HG02678 (cell line): ENCODE data around the gene KIFC3.
A peak's percentile ranks its signal among the peaks of the same experiment; 100 is the strongest.

Experiments
- ATAC-seq: cut with Tn5 transposase; IDR thresholded peaks from one replicate; pipeline ENCODE4 v1.9.1; 2021; ENCODE audit warnings: mild to moderate bottlenecking, moderate library complexity; ENCODE audit not compliant: unreplicated experiment

Gene KIFC3

DNA sequence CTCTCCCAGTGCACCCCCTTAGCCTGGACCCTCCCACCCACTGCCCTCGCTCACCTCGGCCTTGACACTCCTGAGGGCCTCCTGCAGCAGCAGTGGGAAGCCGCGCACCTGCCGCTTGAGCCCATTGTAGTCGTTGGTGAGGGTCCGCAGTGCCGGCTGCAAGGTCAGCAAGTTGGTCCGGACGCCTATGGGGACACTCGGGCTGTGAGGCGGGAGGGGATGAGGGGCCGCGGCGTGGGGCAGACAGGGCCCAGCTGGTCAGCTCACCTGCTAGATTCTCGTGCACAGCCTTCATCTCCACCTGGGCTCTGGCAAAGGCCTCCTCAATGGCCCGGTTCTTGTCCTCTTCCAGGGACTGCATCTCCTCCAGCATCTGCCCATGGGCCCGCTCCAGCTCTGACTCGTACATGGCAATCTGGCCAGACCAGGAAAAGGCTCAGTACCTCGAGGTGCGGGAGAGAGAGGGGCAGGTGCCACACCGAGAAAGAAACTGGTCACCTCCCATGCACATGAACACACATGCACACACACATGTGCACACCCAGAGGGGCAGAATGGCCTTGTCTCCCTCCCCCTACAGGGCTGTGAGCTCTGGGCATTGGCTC is 32.6 kb downstream of the KIFC3 start:
- no peak for ATAC-seq

DNA sequence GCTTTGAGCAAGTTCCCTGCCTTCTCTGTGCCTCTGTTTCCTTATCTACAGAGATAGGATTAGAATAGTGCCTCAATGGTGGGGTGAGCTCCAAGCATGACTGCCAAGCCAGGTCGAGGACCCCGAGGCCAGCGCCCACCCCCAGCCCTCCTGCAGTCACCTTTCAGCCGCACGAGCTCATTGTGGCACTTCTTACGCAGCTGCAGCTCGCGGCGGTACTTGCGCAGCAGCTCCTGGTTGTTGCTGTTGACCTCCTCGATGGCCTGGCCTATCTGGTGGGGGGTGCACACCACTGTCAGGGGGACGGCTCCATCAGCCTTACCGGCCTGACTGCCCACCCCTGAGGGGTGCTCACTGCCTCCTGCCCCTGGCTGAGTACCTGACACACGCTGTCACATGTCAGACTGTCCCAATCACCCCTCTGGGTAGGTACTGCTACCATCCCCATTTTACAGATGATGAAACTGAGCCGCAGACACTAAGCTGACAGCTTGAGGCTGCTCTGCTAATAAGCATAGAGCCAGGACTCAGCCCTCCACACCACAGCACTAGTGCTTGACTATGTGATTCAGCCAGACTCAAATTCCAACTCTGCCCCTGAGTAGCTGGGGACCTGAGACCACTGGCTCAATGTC is 35.5 kb downstream of the KIFC3 start:
- no peak for ATAC-seq

DNA sequence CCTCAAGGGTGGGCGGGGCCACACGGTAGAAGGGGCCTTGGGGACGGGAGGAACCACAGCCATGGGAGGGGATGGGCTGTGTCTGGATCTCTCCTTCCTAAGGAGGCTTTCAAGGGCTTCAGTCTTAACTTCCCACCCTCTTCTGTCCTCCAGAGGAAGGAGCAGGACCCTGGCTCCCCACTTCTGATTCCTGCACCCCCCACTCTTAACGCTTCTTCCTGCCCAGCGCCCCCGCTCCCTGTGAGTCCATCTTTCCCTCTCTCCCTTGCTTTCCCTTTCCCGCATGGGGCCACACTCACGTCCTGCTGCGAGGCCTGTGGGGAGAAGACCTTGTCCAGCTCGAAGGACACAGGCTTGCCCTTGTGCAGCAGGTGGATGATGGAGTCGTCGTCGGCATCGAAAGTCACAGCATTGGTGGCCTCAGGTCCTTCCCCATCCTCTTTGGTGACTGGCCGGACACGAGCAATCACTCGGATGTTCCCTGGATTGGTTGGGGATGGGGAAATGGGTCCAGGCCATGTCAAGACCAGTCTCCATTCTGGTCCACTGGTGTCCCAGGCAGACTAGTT is 37.0 kb downstream of the KIFC3 start:
- ATAC-seq, result no peak

DNA sequence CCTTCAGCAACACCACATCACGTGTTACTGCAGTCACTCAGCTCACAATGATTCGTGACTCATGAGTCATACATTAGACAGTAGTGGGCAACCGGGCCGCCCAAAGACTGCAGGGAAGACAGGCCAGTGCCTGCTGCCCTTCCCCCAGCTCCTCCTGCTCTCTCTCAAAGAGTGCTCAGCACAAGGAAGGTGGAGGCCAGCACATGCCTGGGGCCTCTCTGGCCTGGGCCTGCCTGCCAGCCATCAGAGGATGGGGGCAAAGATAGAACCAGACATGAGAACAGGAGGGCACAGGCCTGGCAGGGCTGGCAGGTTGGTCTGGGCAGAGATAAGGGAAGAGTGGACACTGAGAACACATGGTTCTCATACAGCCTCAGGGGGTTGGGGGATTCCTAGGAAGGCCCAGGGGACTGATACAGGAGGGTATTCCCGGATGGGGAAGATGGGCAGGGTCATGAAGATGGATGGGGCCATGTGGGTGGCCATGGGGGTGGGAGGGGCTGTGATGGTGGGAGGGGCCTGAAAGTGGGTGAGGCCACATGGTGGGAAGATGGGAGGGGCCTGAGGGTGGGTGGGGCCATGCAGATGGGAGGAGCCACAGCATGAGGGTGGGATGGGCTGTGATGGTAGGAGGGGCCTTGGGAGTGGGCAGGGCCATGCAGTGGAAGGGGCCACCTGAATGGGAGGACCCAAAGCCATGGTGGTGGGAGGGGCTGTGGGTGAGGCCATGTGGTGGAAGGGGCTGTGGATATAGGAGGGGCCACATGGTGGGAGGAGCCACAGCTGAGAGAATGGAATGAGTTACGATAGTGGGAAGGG is 37.7 kb downstream of the KIFC3 start:
- ATAC-seq, result no peak

DNA sequence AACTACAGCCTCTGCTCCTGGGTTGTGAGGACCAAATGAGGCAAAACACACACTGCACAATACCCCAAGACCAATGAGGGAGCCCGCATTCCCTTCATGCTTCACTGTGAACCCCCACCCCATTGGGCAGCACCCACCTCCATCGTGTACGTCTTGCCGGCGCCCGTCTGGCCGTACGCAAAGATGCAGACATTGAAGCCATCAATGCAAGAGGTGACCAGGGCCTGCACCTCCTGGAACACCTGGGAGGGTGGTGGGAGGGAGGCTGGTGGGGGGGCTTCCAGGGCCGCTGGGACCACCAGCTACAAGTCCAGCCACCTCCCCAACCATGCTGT is 38.3 kb downstream of the KIFC3 start:
- ATAC-seq, result no peak

DNA sequence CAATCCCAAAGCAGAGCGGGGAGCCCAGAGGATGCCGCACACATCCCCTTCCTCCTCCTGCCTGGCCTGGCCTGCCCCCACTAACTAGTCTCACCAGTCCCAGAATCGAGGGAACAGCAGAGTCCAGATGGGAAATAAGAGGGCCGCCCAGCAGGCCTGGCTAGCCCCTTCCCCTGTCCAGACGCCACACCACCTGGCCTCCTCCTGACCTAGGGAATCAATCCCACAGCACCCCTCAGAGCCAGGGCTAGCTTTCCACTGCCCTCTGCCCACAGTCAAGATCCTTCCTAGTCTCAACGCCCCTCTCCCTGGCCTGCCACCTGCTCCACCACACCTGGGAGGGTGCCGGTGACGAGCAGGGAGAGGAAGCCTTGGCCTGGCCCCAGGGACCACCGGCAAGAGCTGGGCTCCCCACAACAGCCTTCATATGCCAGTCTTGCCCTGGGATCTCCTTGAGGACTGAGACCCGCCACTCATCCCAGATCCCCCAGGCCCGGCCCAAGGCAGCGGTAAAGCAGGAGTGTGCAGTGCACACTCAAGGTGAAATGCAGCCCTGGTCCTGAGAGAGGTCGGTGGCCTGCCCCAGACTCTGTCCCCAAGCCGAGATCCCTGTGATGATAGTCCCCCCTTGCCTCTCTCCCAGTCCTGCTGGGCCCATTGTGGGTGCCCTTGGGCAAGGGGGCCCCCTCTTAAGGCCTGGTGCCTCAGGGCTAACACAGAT is 38.8 kb downstream of the KIFC3 start:
- ATAC-seq, result no peak

DNA sequence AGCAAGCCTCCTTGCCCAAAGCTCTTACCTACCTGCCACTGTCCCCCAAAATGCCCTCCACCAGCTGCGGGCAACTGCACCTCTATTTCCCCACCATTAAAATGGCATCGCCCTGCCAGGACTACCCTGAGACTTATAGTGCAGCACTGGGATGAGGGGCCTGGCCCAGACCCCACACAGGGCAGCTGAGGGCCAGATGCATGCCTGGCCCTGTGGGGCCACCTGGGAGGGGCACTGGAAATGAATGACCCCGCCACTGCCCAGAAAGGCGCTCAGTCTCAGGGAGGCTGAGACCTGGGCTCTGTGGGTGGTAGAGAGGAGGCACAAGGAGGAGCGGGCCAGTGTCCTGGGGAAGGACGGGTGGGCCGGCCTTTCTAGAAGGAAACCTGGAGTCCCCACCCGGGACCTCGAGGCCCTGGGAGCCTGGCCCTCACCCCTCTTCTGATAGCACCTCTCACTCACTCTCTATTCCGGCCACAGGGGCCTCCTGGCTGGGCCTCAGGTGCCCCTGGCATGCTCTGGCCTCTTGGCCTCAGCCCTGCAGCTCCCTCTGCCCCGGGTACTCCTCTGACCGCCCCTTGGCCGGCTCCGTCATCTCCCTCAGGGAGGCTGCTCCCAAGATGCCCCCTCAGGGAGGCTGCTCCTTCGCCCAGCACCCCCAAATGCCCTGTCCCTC is 39.8 kb downstream of the KIFC3 start:
- ATAC-seq, result no peak

DNA sequence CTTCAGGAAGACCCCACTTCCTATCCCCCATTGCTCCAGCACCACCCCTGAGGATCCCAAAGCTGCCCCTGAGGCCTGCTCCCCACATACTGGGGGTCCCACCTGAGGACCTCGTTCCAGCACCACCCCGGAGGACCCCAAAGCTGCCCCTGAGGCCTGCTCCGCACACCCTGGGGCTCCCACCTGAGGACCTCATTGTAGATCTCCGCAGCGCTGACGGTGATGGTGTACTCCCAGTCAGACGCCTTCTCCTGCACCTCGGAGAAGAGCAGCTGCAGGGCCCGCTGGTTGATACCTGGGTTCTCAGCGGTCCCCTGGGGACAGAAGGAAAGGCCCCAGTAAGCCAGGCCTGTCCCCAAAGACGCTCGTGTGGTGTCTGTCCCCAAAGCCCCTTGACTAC is 40.3 kb downstream of the KIFC3 start:
- no peak for ATAC-seq

DNA sequence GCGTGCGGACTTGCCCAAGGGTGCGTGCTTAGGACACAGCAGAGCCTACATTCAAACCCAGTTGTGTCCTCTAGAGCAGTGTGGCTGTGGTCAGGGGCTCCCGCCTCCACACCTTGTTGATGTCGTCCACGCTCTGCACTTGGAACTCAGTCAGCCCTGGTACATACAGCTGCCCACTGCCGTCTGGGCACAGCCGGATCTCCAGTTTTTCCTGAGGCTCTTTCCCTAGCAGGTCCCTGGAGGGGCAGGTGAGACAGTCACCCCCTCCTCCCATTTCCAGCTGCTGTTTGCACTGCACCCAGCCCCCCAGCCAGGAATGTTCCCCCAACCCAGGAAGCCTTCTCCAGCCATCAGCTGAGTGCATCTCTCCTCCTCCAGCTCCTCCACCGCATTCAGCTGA is 41.0 kb downstream of the KIFC3 start:
- no peak for ATAC-seq

DNA sequence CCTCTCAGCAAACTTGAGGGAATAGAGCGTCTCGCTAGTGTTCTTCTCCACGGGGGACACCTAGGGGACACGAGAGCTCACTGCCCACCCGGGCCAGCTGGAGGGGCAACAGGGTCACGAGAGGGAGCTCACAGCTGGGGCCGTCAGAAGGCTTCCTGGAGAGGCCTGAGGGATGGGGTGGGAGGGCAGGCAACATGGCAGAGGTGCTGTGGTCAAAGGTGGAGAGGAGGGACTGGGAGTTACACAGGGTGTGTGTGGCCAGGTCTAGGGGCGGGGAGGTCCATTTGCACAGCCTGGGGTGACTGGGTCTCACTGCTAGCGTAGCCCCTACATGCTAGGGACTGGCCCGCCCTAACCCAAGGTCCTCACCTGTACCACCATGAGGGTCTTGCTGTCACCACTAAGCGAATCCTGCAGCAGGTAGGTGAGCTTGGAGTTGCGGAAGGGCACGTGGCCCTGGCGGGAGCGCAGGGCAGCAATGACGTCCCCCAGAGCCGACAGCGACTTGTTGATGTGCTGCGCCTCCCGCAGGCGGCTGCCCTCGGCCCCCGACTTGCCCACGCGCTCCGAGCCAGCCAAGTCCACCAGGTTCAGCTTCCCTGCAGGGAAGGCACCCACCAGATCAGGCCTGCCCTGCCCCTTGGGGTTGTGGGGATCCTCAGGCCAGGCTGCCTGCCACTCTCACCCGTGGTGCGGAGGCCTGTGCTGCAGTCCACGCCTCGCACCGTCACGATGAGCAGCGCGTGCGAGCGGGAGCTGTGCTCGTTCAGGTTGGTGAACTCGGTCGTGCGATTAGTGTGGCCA is 41.7 kb downstream of the KIFC3 start:
- ATAC-seq, result no peak

DNA sequence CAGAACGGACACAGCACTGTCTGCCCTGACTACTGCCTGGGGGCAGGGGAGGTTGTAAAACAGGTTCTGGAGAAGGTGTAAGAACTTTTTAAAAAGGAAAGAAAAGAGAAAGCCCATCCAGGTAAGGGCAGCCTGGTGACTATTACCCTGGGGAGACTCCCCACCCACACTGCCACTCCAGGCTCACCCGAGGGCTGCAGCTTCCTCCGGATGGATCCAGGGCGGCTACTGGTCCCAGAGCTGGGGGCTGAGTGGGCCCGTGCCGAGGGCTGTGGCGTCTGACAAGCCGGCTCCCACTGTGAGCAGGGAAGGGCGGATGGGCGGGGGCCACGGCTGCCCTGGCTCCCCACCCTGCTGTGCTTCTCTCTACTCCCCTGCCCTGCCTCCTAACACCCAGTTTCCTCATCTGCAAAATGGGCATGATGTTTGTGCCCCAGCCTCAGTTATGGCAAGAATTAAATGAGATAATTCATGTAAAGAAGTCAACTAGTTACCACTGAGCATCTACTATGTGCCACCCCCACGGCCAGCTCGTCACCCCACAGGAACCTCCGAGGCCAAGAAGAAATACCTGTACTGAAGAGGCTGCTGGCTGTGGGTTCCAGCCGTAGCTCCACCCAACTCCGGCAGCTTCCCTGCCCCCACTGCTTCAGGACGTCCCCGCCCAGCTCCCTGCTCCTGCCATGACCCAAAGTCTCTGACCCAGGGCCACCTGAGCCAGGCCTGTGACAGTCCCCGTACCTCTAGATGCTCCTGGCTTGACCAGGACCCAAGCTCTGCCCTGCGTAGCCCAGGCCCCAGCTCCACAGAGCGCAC is 42.5 kb downstream of the KIFC3 start:
- no peak for ATAC-seq

DNA sequence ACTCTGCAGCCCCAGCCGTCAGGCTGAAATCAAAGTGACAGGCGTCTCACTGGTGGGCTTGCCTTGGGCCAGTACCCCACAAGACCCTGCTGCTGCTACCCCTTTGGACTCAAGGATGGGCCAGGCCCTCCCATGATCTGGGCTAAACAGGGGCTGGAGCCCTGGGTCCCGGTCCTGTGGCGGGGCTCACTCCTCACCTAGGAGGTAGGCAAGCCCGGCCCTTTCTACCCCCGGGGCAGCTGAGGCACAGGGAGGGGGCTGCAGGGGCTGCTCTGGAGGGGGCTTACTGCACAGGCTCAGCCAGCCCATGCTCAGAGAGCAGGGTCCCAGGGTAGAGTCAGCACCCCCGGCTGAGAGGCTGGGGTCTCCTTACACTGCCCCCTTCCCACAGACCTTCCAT is 43.2 kb downstream of the KIFC3 start:
- no peak for ATAC-seq

DNA sequence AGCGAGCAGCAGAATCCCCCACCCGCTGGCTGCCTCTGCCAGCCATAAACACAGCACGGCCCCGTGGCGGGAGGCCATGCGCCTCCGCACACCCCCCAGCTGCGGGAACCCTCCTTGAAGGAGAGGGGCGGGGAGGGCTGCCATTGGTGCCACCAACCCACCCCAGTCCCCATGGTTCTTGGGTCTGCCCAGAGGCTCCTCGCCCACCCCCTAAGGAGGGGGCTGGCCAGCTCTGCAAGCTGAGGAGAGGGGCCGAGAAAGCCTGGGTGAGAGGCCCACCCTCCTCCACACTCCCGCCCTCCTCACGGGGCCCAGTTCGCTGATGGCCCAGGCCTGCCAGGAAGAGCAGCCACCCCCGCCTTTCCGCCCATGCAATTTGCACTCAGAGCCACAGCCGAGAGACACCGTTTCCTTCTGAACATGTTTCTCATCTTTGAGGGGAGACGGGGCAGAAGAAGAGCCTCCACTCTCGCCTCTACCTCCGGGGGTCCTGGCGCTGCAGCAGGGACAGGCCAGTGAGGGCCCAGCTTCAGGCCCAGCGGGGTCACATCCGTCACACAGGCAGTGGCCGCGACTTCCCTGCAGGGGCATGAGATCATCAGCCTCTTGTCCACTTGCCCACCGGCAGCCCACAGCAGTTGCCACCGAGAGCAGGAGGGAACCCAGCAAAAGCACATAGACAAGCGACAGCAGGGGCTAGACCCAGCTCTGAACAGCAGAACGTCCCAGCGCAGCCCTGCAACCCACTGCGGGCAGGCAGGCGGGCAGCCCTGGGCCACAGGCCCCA is 43.8 kb downstream of the KIFC3 start:
- no peak for ATAC-seq

DNA sequence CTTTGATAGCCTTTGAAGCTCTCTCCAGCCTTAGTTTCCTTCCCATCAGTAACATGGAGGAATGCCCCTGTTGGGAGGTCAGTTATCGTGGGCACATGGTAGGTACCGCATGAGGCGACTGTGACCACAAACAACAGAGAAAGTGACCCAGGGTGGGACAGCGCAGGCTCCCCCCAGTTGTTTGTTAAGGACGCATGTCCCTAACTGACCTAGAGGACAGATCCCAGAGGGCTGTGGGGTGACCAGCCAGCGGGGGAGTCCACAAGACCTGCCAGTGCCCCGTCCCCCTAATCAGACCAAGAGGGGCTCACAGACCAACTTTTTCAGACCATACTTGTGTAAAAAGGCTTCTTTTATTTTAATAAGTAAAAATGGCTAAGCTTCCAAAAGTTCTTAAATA is 44.4 kb downstream of the KIFC3 start:
- no peak for ATAC-seq

DNA sequence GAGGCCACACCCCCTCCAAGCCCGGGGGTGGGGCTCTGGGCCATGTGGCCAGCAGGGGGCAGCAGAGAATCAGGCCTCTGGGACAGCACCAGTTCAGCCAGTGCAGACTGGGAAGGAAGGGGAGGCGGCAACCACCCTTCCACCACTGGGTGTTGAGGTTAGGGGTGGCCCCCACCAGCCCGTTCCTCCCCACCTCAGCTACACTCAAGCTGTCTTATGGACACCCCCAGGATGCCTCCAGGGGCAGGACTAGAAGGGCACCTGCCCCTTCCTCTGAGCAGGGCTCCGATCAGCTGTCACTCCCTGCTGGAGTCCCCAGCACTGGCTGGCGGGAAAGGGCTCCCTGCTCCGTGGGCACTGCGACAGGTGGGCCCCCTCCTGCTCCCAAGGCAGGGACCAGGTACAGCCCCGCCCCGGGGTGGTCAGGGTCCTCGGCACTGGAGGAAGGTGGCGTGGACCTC is 44.9 kb downstream of the KIFC3 start:
- ATAC-seq, result peak; percentile 86

DNA sequence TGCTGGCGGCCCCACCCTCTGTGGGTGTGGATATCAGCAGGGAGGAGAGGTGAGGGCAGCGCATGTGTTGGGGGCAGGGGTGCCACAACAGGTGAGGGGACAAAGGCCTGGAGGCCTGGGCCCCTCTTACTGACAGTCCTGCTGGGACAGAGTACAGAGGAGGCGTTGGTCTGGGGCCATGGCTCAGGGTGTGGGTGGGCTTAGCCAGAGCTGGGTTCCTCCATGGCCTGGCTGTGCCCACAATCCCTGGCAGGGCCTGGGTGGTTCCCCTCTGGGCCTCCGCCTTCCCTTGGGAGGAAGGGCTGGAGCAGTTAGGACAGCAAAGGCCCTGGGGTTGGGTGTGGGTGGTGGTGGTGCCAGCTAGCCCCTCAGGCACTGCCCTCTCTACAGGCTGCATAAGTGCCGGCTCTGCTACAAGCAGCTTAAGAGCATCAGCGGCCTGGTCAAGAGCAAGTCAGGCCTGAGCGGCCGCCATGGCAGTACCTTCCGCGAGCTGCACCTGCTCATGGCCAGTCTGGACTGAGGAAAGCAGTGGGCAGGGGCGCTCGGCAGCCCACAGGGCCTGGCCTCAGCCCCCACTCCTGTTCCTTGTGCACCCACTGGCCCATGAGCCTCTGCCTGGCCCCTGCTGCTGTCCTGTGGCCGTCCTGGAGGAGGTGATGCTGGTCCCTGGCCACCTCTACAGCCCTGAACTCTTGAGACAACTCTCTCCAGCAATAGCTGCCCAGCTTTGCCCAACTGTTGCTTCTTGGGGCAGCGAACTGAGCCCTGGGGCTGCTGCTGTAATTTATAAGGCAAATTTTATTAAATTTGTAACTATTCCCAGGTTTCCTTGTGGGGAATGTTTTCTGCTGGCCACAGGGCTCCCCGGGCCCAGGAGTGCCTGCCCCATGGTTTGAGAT is 45.6 kb downstream of the KIFC3 start:
- no peak for ATAC-seq

DNA sequence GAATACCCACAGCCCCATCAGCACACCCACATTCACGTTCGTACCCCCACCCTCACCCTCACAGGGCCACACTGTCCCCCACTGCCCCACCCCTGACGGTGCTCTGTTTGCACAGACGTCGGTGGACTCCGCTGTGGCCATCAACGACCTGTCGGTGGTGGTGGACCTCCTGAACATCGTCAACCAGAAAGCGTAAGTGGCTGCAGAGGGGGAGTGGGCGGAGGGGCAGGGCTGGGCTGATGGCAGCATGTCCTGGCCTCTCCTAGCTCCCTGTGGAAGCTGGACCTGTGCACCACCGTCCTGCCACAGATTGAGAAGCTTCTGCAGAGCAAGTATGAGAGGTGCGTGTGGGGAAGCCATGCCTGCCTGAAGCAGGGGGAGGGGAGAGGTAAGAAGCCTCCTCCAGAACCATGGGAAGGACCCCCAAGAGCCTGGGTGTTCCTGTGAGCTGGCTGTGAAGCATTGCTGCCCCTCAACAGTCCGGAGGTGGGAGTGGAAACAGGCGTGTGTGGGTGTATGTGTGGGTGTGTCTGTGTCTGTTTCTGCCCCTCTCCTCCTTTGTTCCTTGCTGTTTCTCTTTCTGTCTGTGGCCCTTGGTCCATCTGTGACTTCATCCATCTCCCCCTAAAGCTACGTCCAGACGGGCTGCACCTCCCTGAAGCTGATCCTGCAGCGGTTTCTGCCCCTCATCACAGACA is 46.4 kb downstream of the KIFC3 start:
- ATAC-seq, result no peak
